HEK293 (cell line): ENCODE data around the gene OPTN.

Experiments
- ELK4 ChIP-seq: IDR thresholded peaks from 2 replicates; pipeline ENCODE4 v1.6.1; 2011; ENCODE audit warnings: mild to moderate bottlenecking, low read depth, low read length, borderline replicate concordance
- GFI1B ChIP-seq: fragments of 450-650 bp; formaldehyde crosslinking; IDR thresholded peaks from 2 replicates; pipeline ENCODE4 v1.5.1; 2016; ENCODE audit warnings: missing biosample characterization, missing genetic modification characterization
- KLF1 ChIP-seq: fragments of 450-650 bp; formaldehyde crosslinking; IDR thresholded peaks from 2 replicates; pipeline ENCODE4 v1.5.1; 2016; ENCODE audit warnings: missing biosample characterization, missing genetic modification characterization
- KLF17 ChIP-seq: fragments of 450-650 bp; formaldehyde crosslinking; IDR thresholded peaks from 2 replicates; pipeline ENCODE4 v1.5.1; 2016; ENCODE audit warnings: missing biosample characterization, missing genetic modification characterization
- PRDM10 ChIP-seq: fragments of 450-650 bp; formaldehyde crosslinking; IDR thresholded peaks from 2 replicates; pipeline ENCODE4 v1.5.1; 2016; ENCODE audit warnings: missing biosample characterization, missing genetic modification characterization
- SETDB1 ChIP-seq: IDR thresholded peaks from one replicate; pipeline ENCODE4 v1.6.1; 2017; ENCODE audit warnings: mild to moderate bottlenecking, low read length, moderate library complexity, mixed read lengths; ENCODE audit not compliant: insufficient read length
- TRIM28 ChIP-seq: IDR thresholded peaks from 2 replicates; pipeline ENCODE4 v1.6.1; 2011; ENCODE audit warnings: low read length, control low read depth, borderline replicate concordance
- ZBTB10 ChIP-seq: fragments of 450-650 bp; formaldehyde crosslinking; IDR thresholded peaks from 2 replicates; pipeline ENCODE4 v1.5.1; 2016; ENCODE audit warnings: missing biosample characterization, missing genetic modification characterization
- ZNF16 ChIP-seq: fragments of 450-650 bp; formaldehyde crosslinking; IDR thresholded peaks from 2 replicates; pipeline ENCODE4 v1.5.1; 2016; ENCODE audit warnings: low read depth, missing biosample characterization, missing genetic modification characterization
- ZNF211 ChIP-seq: fragments of 450-650 bp; formaldehyde crosslinking; IDR thresholded peaks from 2 replicates; pipeline ENCODE4 v1.5.1; 2016; ENCODE audit warnings: low read depth, missing biosample characterization, missing genetic modification characterization
- ZNF280C ChIP-seq: fragments of 450-650 bp; formaldehyde crosslinking; IDR thresholded peaks from 2 replicates; pipeline ENCODE4 v1.5.1; 2016; ENCODE audit warnings: missing biosample characterization, missing genetic modification characterization
- ZNF280D ChIP-seq: fragments of 450-650 bp; formaldehyde crosslinking; IDR thresholded peaks from 2 replicates; pipeline ENCODE4 v1.5.1; 2016; ENCODE audit warnings: missing biosample characterization, missing genetic modification characterization
- ZNF433 ChIP-seq: fragments of 450-650 bp; formaldehyde crosslinking; IDR thresholded peaks from 2 replicates; pipeline ENCODE4 v1.5.1; 2016; ENCODE audit warnings: missing biosample characterization, missing genetic modification characterization, low read depth
- ZNF529 ChIP-seq: fragments of 450-650 bp; formaldehyde crosslinking; IDR thresholded peaks from 2 replicates; pipeline ENCODE4 v1.5.1; 2017; ENCODE audit warnings: missing genetic modification characterization, missing biosample characterization; ENCODE audit not compliant: insufficient replicate concordance
- ZNF549 ChIP-seq: fragments of 450-650 bp; IDR thresholded peaks from 2 replicates; pipeline ENCODE4 v1.5.1; 2018; ENCODE audit warnings: missing biosample characterization, missing genetic modification characterization, mild to moderate bottlenecking, inconsistent platforms, moderate library complexity
- ZNF645 ChIP-seq: fragments of 450-650 bp; formaldehyde crosslinking; IDR thresholded peaks from 2 replicates; pipeline ENCODE4; 2016; ENCODE audit warnings: missing biosample characterization, missing genetic modification characterization
- ZNF670 ChIP-seq: fragments of 450-650 bp; formaldehyde crosslinking; IDR thresholded peaks from 2 replicates; pipeline ENCODE4 v1.5.1; 2016; ENCODE audit warnings: missing biosample characterization, missing genetic modification characterization, low read depth
- ZNF747 ChIP-seq: fragments of 450-650 bp; formaldehyde crosslinking; IDR thresholded peaks from 2 replicates; pipeline ENCODE4 v1.5.1; 2016; ENCODE audit warnings: missing biosample characterization, missing genetic modification characterization

Gene OPTN

GRCh38 chr10:13074563-13075451, 25.2 kb upstream of the OPTN start (continued):
- TF ChIP-seq KLF17 (tag by site-specific recombination) = no peak
- TF ChIP-seq TRIM28 = no peak
- no peak for TF ChIP-seq ZNF529
- no peak for TF ChIP-seq SETDB1
- TF ChIP-seq ZNF747 (tag by site-specific recombination) = no peak
- no peak for TF ChIP-seq GFI1B
- no peak for TF ChIP-seq PRDM10 (tag by site-specific recombination)
- TF ChIP-seq ZNF211 (tag by site-specific recombination) = no peak
- TF ChIP-seq ZNF280D (tag by site-specific recombination) = no peak
- TF ChIP-seq ZNF280C (tag by site-specific recombination) = no peak
- no peak for TF ChIP-seq ZNF645 (tag by site-specific recombination)
- no peak for TF ChIP-seq ZNF549 (tag by site-specific recombination)
- TF ChIP-seq ZBTB10 (tag by site-specific recombination) = no peak
- no peak for TF ChIP-seq ZNF670 (tag by site-specific recombination)
- TF ChIP-seq ZNF433 = no peak
- TF ChIP-seq ELK4 = no peak
- TF ChIP-seq KLF1 = no peak
- no peak for TF ChIP-seq ZNF16 (tag by site-specific recombination)
